ENCODE data around the gene IL25.
"Not testable (repeated sequence)": the region's sequence is repeated elsewhere in the genome, so short reads cannot be mapped to it uniquely, and the experiment has no call there.

The IL25 gene

DNA sequence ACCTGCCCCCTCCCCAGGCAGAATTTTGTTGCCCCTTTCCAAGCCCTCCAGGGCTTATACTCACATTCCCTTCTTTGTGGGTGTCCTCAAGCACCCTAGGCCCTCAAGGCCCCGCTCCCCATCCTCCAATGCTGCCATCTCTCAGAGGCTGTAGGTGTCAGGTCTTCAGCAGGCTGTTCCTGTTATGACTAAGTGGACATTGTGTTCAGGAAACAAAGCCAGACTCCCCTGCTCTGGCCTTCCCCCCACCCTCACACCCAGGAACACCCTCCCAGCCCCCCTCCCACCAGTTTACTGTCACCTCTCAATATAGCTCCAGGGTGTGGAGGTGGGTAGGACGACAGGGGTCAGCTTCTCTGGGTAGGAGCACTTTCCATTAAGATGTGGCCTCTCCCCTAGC, 36.9 kb downstream of the IL25 start:
- no peak for DNase-seq (ENCODE audit: low read depth in 2 of 2, low spot score in 1 of 2)

DNA sequence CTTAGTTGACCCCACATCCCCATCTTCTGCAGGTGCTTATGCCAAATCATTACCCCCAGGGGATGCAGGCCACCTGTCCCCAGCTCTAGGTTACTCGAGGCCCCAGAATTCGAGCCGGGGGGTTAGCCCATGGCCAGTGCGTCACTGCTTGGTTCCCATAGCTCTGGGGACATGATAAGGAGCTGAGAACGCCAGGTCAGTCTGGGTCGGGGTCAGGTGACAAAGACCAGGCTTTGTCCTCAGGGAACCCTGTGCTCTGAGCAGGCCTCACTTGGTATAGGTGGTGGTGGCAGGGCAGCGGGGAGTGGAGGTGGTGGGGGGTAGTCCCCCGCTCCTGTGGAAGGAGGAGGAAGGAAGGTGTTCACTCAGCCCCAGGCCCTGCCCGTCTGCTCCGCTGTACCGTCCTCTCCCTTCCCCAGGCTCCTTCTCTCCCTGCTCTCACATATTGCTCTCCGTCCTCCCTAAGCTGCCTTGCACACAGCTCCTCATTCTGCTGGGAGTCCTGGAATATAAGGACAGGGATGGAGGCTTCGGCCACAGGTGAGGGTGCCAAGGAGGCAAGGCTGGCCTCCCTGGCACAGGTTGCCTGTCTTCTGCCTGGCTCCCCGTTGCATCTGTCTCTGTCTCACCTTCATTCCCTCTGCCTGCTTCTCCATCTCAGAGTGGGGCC, 37.5 kb downstream of the IL25 start:
- DNase-seq (ENCODE audit: low read depth in 2 of 2, low spot score in 1 of 2): no peak

DNA sequence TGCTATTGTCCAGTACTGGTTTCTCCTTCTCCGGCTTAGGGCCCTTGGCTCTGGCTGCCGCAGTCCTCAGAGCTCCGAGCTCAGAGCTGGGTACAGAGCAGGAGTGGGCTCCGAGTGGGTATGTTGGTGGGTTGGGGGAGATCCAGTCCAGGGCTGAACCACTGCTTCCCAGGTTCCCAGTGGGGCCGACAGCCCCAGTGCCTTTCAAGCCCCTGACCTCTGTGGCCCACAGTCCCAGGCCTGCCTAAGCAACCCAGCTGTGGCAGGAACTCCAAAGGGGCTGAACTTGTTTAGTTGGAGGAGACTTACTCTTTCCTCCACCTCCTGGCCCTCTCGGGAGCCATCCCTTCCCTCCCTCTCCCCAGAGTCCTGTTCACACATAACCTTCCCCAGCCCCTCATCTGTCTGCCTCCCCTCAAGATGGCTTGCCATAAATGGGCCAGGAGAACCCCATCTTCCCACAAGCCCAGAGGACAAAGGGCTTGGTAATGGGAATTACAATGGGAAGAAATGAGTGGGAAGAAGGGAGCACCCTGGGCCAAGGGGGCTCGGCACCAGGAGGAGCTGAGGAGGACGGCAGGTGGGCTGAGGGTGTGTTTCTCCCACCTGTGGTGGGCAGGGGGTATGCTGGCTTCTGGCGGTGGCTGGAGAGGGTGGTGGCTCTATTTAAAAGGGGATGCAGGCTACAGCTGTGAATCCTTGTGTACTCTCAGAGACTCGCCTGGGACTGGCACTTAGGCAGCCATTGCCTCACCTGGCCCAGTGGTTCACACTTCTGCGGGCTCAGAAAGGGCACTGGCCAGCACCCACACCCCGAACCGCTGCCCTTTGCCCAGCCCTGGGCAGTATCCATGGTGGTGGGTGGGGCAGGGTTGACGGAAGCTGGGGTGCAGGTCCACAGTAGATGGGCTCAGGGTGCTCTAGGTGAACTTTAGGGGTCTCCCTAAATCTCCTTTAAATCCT, 39.2 kb downstream of the IL25 start:
- no peak for DNase-seq (ENCODE audit: low read depth in 2 of 2, low spot score in 1 of 2)

DNA sequence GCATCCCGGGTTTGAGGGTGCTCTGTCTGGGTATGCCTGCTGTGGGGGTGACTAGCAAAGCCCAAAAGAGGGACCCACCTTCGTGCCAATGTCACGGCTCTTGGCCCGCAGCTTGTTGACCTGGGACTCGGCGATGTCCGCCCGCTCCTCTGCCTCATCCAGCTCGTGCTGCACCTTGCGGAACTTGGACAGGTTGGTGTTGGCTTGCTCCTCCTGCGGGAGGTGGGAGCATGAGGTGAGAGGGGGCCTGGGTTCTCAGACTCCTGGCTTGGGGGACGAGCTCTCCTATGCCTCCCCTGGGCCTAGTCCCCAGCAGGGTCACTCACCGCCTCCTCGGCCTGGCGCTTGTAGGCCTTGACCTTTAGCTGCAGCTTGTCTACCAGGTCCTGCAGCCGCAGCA, 41.1 kb downstream of the IL25 start:
- DNase-seq (ENCODE audit: low read depth in 2 of 2, low spot score in 1 of 2): no peak

DNA sequence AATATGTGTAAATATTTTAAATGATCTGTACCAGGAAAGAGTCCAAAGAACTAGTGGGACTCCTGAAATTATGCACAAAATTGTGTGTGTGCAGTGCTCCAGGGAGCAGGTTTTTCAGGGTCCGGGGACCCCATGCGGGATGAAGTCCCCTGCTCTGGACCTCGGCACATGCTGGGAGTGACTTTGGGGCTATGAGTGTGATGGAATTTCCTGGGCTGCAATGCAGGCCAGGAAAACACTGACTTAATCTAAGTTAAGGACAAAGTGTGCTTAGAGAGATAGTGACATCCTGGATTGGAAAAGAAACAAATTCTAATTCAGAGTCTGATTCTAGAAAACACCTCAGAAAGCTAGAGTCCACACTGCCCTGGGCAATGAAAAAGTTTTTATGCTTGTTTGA, 41.6 kb downstream of the IL25 start:
- DNase-seq (ENCODE audit: low read depth in 2 of 2, low spot score in 1 of 2): no peak

DNA sequence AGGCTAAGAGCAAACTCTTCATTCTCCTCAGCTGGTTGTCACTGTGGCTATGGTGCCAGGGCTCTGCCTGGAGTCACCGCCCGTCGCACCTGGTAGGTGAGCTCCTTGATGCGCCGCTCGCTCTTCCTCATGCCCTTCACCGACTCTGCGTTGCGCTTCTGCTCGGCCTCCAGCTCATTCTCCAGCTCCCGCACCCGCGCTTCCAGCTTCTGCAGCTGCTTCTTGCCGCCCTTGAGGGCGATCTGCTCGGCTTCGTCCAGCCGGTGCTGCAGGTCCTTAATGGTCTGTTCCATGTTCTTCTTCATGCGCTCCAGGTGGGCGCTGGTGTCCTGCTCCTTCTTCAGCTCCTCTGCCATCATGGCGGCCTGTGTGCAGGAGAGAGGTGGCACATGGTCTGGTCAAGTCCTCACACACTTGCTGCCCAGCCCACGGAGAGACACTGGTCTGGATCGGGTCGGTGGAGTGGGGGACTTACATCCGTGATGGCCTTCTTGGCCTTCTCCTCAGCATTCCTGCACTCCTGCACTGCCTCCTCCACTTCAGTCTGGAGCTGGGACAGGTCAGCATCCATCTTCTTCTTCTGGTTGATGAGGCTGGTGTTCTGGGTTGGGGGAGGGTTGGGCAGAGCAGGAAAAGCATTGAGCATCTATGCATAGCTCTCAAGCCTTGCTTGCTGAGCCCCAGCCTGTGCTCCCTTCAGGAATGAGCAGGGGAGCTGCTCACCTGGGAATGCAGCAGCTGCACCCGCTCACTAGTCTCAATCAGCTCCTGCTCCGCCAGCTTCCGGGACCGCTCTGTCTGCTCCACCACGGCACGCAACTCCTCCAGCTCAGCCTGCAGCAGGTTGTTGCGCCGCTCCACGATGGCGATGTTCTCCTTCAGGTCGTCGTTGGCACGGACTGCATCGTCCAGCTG, 42.6 kb downstream of the IL25 start:
- no peak for DNase-seq (ENCODE audit: low read depth in 2 of 2, low spot score in 1 of 2)

DNA sequence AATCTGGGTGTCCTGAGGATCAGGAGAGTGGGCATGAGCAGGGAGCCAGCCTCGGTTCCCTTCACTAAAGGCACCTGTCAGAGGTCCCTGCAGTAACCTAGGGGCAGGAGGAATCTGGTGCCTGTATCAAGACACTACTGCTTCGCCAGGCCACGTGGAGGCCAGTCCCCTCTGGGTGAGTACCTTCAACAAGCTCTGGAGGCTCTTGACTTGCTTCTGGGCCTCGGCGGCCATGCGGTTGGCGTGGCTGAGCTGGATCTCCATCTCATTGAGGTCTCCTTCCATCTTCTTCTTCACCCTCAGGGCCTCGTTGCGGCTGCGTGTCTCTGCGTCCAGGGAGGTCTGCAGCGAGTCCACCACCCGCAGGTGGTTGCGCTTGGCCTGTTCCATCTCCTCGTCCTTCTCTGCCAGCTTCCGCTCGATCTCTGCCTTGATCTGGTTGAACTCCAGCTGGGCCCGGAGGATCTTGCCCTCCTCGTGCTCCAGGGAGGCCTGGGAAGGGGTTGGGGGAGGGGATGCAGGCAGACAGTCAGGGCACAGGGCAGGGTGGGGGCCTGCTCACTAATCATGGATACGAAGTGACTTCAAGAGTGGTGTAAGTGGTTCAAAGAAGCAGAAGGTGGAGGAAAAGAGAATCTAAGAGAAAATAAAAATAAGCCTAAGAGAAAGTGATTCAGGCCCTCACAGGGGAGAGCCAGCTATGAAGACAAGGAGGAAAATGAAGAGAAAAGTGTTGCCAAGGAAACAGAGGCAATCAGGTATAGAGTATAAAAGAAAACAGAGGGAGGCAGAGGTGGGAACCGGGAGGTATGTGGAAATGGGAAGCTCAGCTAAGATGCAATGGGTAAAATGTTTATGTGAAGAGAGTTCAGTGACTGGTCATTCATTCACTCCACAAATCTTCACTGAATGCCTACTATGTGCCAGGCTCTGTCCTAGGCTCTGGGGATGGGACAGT, 43.5 kb downstream of the IL25 start:
- DNase-seq (ENCODE audit: low read depth in 2 of 2, low spot score in 1 of 2): no peak

DNA sequence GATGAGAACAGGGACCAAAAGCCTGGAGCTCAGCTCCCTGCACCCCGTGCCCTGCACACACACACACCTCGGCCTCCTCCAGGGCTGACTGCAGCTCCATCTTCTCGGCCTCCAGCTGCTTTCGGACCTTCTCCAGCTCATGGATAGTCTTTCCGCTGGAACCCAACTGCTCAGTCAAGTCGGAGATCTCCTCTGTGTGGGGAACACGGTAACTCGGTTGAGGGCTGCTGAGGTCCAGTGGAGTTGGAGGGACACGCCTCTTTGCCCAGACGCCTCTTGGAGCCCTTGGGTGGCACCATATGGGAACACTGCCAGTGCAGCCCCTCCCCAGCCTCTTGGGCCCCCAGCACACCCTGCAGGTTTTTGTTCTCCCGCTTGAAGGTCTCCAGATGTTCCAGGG, 44.2 kb downstream of the IL25 start:
- no peak for DNase-seq (ENCODE audit: low read depth in 2 of 2, low spot score in 1 of 2)

DNA sequence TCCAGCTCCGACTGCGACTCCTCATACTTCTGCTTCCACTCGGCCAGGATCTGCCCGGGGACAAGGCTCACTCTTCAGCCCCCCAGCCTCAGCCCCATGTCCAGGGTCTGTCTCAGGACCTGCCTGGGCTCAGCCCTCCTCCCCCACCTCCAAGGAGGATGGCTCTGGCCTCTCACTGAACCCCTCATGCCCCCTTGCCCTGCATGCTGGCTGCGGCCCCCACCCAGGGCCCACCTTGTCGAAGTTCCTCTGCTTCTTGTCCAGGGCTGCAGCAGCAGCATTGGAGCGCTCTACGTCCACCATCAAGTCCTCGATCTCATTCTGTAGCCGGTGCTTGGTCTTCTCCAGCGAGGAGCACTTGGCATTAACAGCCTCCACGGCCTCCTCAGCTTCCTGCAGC, 44.7 kb downstream of the IL25 start:
- DNase-seq (ENCODE audit: low read depth in 2 of 2, low spot score in 1 of 2): not testable (repeated sequence)

DNA sequence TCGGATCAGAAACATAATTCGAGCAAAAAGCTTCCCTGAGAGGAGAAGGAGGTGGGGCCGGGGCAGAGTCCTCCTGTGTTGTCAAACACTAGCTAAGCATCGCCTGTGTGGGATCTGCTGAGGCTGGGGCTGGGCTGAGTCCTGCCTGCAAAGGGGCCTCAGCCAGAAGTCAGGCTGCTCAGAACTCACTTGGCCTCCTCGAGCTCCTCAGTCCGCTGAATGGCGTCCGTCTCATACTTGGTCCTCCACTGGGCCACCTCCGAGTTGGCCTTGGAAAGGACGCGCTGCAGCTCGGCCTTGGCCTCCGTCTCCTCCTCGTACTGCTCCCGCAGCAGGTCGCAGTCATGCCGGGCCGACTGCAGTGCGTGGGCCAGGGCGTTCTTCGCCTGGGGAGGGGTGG, 45.4 kb downstream of the IL25 start:
- no peak for DNase-seq (ENCODE audit: low read depth in 2 of 2, low spot score in 1 of 2)

DNA sequence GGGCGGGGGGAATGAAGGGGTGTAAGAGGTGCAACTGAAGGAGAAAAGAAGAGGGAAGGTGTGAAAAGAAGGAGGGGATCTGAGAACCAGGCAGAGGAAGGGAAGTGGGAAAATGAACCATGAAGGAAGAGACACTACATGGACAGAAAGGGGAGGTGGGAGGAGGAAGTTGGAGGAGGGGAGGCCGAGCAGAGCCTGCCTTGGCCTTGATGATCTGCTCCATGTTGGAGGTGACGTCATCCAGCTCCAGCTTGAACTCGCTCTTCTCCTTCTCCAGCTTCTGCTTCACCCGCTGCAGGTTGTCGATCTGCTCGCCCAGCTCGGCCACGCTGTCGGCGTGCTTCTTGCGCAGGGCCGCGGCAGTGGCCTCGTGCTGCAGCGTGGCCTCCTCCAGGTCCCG, 47.0 kb downstream of the IL25 start:
- not testable (repeated sequence) for DNase-seq (ENCODE audit: low read depth in 2 of 2, low spot score in 1 of 2)

DNA sequence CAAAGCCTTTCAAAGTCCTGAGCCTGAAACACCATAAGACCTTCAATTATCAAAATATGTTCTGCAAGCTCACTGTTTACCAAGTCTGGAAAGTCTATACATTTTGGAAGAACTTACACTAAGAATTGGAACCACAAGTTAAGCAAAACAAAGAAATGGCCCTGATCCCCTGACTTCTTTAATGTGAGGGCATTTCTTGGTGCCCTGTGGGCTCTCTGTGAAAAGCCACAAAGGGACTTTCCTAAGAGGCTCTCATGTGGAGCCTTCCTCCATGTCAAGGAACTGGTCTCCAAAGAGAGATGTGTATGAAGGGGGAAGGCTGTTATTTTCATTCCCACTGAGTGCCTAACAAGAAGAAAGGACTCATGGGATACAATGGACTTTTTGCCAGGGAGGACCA, 49.0 kb downstream of the IL25 start:
- DNase-seq (ENCODE audit: low read depth in 2 of 2, low spot score in 1 of 2): no peak

DNA sequence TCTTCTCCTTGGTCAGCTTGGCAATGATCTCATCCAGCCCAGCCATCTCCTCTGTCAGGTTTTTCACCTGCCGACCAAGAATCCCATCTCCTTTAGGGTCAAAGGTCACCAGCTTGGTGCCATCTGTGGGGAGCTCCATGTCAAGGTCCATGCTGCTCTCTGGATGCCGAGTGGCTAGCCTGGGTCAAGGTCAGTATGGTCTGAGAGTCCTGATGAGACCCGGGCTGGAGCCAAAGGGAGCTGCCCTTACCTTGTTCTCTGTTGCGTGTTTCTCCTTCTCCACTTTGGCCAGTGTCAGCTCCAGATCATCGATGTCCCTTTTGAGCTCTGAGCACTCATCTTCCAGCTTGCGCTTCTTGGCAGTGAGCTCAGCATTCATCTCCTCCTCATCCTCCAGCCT, 51.0 kb downstream of the IL25 start:
- DNase-seq (ENCODE audit: low read depth in 2 of 2, low spot score in 1 of 2): no peak

DNA sequence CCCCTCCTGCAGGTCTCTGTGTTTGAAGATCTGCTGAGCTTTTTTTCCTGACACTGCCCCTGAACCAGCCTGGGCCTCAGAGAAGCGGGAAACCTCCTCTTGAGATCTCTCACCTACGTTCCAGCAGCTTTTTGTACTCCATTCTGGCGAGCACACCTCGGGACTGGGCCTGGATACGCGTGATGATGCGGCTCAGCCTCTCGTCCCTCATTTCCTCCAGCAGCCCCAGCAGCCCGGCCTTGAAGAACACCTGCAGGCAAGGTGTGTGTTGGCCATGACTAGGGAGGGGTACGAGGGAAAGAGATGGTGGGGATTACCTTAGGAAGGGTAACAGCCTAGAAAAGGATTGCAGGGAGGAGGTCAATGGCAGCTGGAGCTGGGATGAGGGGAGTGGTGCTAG, 52.6 kb downstream of the IL25 start:
- no peak for DNase-seq (ENCODE audit: low read depth in 2 of 2, low spot score in 1 of 2)

DNA sequence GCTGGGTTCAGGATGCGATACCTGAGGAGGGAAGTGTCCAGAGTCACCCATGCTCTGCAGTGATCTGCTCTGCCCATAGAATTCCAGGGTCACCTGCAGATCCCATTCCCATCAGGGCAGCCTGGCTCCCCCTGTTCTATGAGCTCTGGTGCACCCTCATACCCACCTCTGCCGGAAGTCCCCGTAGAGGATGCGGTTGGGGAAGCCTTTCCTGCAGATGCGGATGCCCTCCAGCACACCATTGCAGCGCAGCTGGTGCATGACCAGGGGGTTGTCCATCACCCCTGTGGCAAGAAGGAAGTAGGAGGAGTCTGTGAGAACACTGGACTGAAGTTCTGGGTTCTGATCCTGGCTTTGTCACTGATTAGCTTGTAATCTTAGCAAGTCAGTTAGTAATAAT, 53.2 kb downstream of the IL25 start:
- not testable (repeated sequence) for DNase-seq (ENCODE audit: low read depth in 2 of 2, low spot score in 1 of 2)

All from stimulated activated CD8-positive, alpha-beta memory T cell treated with anti-CD3 and anti-CD28 coated beads, Interleukin-4, amount 100 ng/mL, for 1 hour (primary cell).